GM19328 (cell line): ENCODE data around the gene C3AR1.
"Not testable (repeated sequence)": the region's sequence is repeated elsewhere in the genome, so short reads cannot be mapped to it uniquely, and the experiment has no call there.

Source experiments
- ATAC-seq: cut with Tn5 transposase; IDR thresholded peaks from one replicate; pipeline ENCODE4 v1.9.1; 2021; ENCODE audit warnings: mild to moderate bottlenecking, moderate library complexity; ENCODE audit not compliant: unreplicated experiment

The C3AR1 gene

GRCh38 chr12:8031017-8031416, 35.1 kb downstream of the C3AR1 start:
- not testable (repeated sequence) for ATAC-seq

GRCh38 chr12:8030189-8030588, 36.0 kb downstream of the C3AR1 start:
- ATAC-seq, result no peak

- no peak for ATAC-seq
Measured at GRCh38 chr12:8028267-8028666, 37.9 kb downstream of the C3AR1 start.

- no peak for ATAC-seq
Measured at GRCh38 chr12:8027856-8028255, 38.3 kb downstream of the C3AR1 start.

GRCh38 chr12:8026291-8026900, 39.8 kb downstream of the C3AR1 start:
- peak; percentile 99 for ATAC-seq

GRCh38 chr12:8018666-8019581, 47.2 kb downstream of the C3AR1 start:
- ATAC-seq, result no peak

- not testable (repeated sequence) for ATAC-seq
Measured at GRCh38 chr12:8018213-8018612, 47.9 kb downstream of the C3AR1 start.

- no peak for ATAC-seq
Measured at GRCh38 chr12:8014836-8015235, 51.3 kb downstream of the C3AR1 start.

GRCh38 chr12:8012651-8013309, 53.4 kb downstream of the C3AR1 start:
- no peak for ATAC-seq

GRCh38 chr12:8011331-8011730, 54.8 kb downstream of the C3AR1 start:
- no peak for ATAC-seq
